Jurkat, Clone E6-1 (cell line): ENCODE measurements around the gene CPT2. TPM values are rescaled to one million over a fixed set of nuclear protein-coding genes. Genes with fewer than 3 reads are reported as not detected.
A peak's percentile ranks its signal among the peaks of the same experiment; 100 is the strongest.

Experiments used
- DNase-seq: peaks from one replicate; pipeline ENCODE4 v3.0.0-alpha.2; 2011; ENCODE audit warnings: low read depth, low spot score
- H3K4me3 ChIP-seq: 2 replicates; pipeline ENCODE4 v1.5.1; 2011; ENCODE audit warnings: mild to moderate bottlenecking, low read length, control low read depth, moderate library complexity
- polyA plus RNA-seq: library from polyadenylated mRNA; unstranded; fragments of >200 nt; gene quantifications from one replicate; pipeline ENCODE4 v1.2.1, GENCODE V29; 2012; ENCODE audit warnings: missing spikeins; ENCODE audit not compliant: insufficient read length, insufficient read depth

Gene CPT2
- 32.9 TPM for polyA plus RNA-seq

DNA sequence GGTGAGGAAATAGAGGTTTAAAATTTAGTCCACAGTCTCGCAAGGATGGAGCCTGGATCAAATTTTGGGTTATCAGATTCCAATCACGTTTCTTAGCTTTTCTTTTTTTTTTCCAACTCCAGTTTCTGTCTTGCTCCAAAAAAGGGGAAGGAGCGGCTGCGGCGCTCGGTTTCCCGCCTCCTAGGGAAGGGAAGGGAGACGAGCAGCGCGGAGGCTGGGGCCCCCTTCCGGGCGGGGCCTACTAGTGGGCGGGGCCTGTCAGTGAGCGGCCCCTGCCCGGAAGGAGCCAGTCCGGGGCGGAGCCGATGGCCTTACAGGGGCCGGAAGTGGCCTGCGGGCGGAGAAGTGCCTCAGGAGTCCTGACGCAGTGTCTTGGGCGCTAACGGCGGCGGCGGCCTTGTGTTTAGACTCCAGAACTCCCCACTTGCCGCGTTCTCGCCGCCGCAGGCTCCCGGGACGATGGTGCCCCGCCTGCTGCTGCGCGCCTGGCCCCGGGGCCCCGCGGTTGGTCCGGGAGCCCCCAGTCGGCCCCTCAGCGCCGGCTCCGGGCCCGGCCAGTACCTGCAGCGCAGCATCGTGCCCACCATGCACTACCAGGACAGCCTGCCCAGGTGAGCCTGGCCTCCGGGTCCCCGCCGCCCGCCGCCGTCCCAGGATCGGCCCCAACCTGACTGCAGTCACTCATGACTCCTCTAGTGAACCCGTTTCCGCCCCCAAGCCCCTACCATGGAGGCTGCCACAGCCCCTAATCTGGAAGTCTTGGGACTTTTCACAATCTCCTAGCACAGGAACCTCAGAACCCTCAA is at the start of gene CPT2:
CPT2 (plus strand) TSS at position 340 of the 806 bp plus-strand sequence; CDS start at position 460, 120 bp downstream.
- H3K4me3 ChIP-seq: peak within 1 kb of the TSS; percentile 88
- peak; percentile 87 for DNase-seq

DNA sequence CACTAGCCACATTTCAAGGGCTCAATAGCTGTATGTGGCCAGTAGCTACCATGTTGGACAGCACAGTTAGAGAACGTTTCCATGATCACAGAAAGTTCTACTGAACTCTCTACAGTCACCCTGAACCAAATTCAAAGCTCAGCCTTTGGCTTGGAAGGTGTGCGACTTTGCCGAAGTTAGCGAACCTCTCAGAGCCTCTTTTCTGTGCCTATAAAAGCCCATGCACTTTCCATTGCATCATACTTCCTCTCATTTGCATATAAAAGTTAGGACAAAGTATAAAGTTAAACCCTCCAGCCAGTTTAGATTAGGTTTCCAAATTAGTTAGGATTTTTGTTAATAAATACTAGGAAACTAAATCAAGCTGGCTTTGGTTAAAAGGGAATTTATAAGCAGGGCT is 49.5 kb upstream of the CPT2 start:
- DNase-seq: no peak
- H3K4me3 ChIP-seq: no peak overlapping the region

DNA sequence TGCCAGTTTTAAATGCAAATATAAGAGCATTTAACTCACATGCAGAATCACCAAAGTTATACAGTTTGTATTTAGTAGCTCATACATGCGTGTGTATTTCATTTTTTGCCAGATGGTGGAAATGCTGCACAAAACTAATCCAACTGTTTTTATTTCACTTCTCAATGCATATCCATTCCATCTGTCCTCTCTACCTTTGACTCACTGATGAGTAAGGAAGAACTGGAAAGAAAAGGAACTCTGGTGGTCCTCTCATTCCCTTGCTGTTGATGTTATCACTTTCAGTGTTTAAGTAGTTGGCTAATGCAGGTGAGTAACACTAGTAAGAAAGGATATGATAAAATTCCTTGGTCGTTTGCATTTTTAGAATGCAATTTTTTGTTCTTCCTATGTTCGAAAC is 48.5 kb upstream of the CPT2 start:
- no peak overlapping the region for H3K4me3 ChIP-seq
- DNase-seq: no peak

DNA sequence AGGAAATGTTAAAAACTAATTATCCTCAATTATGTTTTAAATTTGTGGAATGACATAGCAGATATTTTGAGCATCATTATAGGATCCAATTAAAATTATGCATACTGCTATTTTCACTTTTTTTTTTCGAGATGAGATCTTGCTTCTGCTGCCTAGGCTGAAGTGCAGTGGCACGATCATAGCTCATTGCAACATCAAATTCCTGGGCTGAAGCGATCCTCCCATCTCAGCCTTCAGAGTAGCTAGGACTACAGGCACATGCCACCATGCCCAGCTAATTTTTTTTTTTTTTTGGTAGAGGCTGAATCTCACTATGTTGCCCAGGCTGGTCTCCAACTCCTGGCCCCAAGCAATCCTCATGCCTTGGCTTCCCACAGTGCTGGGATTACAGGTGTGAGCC is 42.9 kb upstream of the CPT2 start:
- no peak overlapping the region for H3K4me3 ChIP-seq
- no peak for DNase-seq

DNA sequence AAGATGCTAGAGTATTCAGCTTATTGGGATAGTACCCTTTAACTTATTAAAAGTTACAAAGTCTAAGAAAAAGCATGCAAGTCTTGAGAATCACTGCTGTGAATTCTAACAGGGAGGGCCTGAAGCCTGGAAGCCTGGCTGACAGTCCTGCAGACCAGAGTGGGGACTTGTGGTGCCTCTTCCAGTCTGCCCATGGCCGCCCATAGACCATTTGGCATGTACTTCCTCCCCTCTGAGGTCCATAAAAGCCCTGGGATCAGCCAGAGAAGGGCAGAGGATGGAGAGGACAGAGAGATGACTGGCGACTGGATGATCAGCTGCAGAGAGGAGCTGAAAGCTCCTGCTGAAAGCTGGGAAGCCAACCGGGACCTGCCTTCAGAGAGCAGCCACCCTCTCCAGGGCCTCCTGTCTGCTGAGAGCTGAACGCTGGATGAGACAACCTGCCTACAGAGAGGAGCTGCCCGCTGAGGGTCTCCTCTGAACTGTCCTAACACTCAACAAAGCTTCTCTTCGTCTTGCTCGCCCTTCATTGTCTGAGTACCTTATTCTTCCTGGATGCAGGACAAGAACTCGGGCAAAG is 41.7 kb upstream of the CPT2 start:
- H3K4me3 ChIP-seq: no peak overlapping the region
- DNase-seq: no peak

DNA sequence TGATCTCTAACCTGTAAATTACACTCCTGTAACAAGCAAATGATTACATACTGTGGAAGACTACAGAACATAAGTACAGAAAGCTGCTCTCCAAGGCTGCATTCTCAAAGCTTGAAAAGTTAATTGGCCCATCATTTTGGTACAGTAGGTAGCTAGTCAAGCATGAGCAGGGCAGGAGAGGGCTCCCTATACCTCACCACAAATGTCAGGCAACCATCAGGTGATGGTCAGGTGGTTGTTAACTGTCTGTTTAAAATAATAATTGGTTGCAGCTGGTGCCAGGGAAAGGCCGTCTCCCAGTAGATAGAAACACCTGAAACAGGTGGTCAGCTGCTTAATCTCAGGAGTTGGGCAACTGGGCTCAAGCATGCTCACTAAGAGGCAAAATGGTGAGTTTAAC is 41.1 kb upstream of the CPT2 start:
- no peak for DNase-seq
- H3K4me3 ChIP-seq: no peak overlapping the region

- no peak for DNase-seq
- H3K4me3 ChIP-seq: no peak overlapping the region
These were observed 40.7 kb upstream of the CPT2 start for GRCh38 chr1:53155945-53156344.

DNA sequence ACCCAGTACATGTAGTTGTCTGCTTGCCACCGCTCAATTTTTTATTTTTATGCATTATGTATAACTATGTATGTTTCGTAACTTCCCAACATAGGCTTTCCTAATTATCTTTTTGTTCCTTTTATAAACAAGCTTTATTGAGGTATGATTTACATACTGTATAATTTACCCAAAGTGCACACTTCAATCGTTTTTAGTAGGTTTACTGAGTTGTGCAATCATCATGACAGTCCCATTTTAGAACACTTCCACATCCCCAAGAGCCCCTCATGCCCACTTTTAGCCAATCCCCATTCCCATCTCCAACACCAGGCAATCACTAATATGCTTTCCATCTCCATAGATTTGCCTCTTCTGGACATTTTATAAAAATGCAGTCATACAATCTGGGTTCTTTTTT is 39.8 kb upstream of the CPT2 start:
- no peak for DNase-seq
- no peak overlapping the region for H3K4me3 ChIP-seq

- no peak overlapping the region for H3K4me3 ChIP-seq
- no peak for DNase-seq
These were observed 37.7 kb upstream of the CPT2 start for GRCh38 chr1:53158900-53159299.

GRCh38 chr1:53160924-53161378 is 35.7 kb upstream of the CPT2 start:
- no peak overlapping the region for H3K4me3 ChIP-seq

DNA sequence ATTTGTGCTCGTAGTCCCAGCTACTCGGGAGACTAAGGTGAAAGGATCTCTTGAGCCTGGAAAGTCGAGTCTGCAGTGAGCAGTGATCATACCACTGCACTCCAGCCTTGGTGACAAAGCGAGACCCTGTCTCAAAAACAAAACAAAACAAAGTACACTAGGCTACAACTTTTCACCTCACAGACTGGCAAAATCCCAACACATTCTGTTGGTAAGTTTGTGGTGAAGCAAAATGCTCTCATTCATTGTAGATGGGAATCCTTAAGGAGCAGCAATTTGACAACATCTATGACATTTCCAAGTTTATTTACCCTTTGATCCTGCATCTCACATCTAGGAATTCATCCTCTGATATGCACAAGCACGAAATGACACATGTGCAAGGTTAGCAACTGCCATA is 34.0 kb upstream of the CPT2 start:
- DNase-seq: no peak
- H3K4me3 ChIP-seq: no peak overlapping the region

More at GRCh38 chr1:53160924-53161378, 35.7 kb upstream of the CPT2 start:
- DNase-seq: no peak

- H3K4me3 ChIP-seq: no peak overlapping the region
- DNase-seq: no peak
These were observed 33.3 kb upstream of the CPT2 start for GRCh38 chr1:53163291-53163768.

DNA sequence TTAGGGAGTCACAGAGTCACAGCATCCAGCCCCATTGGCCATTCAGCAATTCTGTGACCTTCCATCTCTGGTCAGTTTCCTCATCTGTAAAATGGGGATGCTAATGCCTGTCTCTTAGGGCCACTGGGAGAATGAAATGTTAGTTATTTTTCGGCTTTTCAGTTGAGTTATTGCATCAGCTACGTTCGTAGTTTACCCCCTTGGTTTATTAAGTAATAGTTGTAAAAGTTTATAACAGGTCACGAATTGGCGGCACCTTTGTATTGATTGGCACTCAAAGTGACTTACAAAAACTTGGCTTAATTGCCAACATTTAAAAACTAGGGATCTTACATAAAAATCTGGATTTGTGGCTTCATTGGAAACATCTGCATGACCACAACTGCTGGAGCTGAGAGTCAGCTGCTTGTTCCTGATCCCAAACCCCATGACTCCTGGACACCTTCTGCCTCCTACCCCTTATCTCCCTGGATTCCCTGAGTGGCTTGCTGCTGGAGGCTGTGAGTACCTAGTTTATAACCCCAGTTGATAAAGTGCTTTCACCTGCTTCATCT is 31.1 kb upstream of the CPT2 start:
- no peak for DNase-seq
- no peak overlapping the region for H3K4me3 ChIP-seq

- H3K4me3 ChIP-seq: no peak overlapping the region
- no peak for DNase-seq
These were observed 30.3 kb upstream of the CPT2 start for GRCh38 chr1:53166366-53166765.

DNA sequence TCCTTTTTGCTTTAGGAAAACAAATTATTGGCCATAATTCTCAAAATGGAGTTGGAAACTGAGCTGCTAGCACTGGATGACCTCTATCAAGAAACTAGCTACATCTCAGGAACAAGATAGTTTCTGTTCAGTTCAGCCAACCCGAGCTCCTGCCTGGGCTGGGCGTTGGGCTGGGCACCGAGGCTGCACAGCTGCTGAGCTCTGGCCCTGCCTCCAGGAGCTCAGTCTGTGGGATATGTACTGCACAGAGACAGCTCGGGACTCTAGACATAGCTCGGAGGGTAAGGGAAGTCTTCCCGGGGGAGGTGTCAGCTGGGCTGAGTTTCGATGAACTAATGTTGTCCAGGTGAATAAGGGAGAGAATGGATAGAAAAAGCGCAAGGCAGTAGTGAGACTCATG is 29.7 kb upstream of the CPT2 start:
- DNase-seq: no peak
- H3K4me3 ChIP-seq: no peak overlapping the region

- H3K4me3 ChIP-seq: no peak overlapping the region
- DNase-seq: no peak
These were observed 24.0 kb upstream of the CPT2 start for GRCh38 chr1:53172426-53173128.

DNA sequence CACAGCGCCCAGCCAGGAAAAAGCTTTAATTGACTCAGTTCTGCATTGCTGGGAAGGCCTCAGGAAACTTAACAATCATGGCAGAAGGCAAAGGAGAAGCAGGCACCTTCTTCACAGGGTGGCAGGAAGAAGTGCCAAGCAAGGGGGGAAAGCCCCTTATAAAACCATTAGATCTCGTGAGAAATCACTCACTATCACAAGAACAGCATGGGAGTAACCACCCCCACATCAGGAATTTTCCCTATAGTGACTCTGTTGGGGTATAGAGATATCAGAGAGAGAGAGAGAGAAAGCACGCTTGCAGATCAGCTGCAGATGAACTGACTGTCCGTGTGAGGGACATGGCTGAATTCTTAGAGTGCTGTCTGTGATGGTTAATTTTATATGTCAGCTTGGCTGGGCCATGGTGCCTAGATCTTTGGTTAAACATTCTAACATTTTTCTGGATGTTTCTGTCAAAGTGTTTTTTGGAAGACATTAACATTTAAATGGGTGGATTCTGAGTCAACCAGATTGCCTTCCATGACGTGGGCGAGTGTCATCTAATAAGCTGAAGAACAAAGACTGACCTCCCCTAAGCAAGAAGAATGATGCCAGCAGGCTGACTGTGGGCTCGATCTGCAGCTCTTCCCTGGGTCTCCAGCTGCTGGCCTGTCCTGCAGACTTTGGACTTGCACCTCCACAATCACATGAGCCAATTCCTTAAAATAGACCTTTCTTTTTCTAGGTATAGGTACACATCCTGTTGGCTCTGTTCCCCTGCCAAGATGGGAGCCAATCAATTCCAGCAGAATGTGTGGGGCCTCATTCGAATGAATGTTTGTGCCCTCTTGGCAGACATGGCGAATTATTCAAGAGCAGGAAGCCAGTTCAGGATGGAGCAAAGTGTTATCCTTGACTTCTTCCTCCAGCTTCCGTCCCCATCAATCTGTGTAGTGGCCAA is 21.4 kb upstream of the CPT2 start:
- H3K4me3 ChIP-seq: no peak overlapping the region
- DNase-seq: no peak

- no peak for DNase-seq
- H3K4me3 ChIP-seq: no peak overlapping the region
These were observed 20.0 kb upstream of the CPT2 start for GRCh38 chr1:53176452-53177208.
